Measurements from ENCODE around the gene MAP3K6. TPM values are rescaled to one million over a fixed set of nuclear protein-coding genes. Genes with fewer than 3 reads are reported as not detected.
A peak's percentile ranks its signal among the peaks of the same experiment; 100 is the strongest.

The MAP3K6 gene
- total and polyA plus RNA-seq, 2 of the 4 experiments (the other 2 are of a cell fraction) = 4.8 to 15.9 TPM

GRCh38 chr1:27398405-27399149 is 31.8 kb upstream of the MAP3K6 start:
- in situ Hi-C loops (cut with MboI; ENCODE audit: low sequenced_read_pairs) (loop anchor here (5.0 to 10.0 kb wide), 2 partner anchors 209 to 294 kb away; no protein-coding TSS in a partner anchor), dilution Hi-C loops (cut with HindIII; ENCODE audit: low sequenced_read_pairs, unreplicated experiment) (no loop called here), intact Hi-C loops (cut with micrococcal nuclease) (loop anchor here (10.0 kb wide), 1 partner anchor 204 kb away; no protein-coding TSS in a partner anchor)
- WGBS, 2 experiments (ENCODE audit: extremely low coverage in 2 of 2, insufficient read length in 1 of 2) = no CpG with 5 or more reads among the region's 4 CpGs
- peaks cover 24% of the 10 kb centered on the region for H3K9me1 ChIP-seq (ENCODE audit: insufficient read depth, low read length)
- no peak overlapping the region for H4K91ac ChIP-seq (ENCODE audit: insufficient read depth, low read depth, low read length)
- no peak overlapping the region for H3K9ac ChIP-seq (ENCODE audit: low read depth, low read length)
- H3K4me2 ChIP-seq (ENCODE audit: low read depth, low read length) = no peak overlapping the region
- H2AFZ ChIP-seq (replicated peaks; ENCODE audit: low read length, poor library complexity) = no peak overlapping the region
- H2AK9ac ChIP-seq (replicated peaks; ENCODE audit: low read depth, low read length, poor library complexity) = no peak overlapping the region
- H3K9me3 ChIP-seq (ENCODE audit: control insufficient read depth, insufficient read depth, low read length) = no peaks in the 10 kb centered on the region
- peaks cover 0 to 20% of the 10 kb centered on the region in 2 experiments; a peak in 2 of 4 replicates for H3K79me1 ChIP-seq (ENCODE audit: low read depth in 1 of 2, low read length in 2 of 2)
- no peak overlapping the region for H2BK15ac ChIP-seq (ENCODE audit: low read depth, low read length)
- no peak overlapping the region for H4K8ac ChIP-seq (ENCODE audit: low read depth in 2 of 2, low read length in 2 of 2)
- H2AK5ac ChIP-seq (ENCODE audit: low read depth, low read length) = no peak overlapping the region; the same call in 1 of the 2 replicates
- no peak overlapping the region for H2BK5ac ChIP-seq (ENCODE audit: low read depth, low read length, poor library complexity, severe bottlenecking)
- H3K56ac ChIP-seq (ENCODE audit: extremely low read depth, insufficient read depth, low read length) = no peak overlapping the region
- 0 out of 2 replicates have a peak overlapping the region, but pooled peaks have one; percentile 31 for H3K4ac ChIP-seq (ENCODE audit: low read depth, low read length)
- H4K5ac ChIP-seq (ENCODE audit: low read depth, low read length) = no peak overlapping the region
- H4K20me1 ChIP-seq (ENCODE audit: insufficient read depth, low read length) = peaks cover 12% of the 10 kb centered on the region; the same call in 1 of the 2 replicates
- H3K14ac ChIP-seq (replicated peaks; ENCODE audit: low read depth, low read length) = peak overlapping the region; percentile 44; the same call in 1 of the 2 replicates
- no peak overlapping the region for H2BK120ac ChIP-seq (ENCODE audit: low read depth, low read length)
- H3K4me3 ChIP-seq (ENCODE audit: insufficient read depth, low read depth, low read length) = no peak overlapping the region
- H3K27ac ChIP-seq (ENCODE audit: insufficient read depth, low read length) = no peak overlapping the region
- DNase-seq (no peak), ATAC-seq (ENCODE audit: low read depth) (no peak)
- CTCF ChIA-PET = interaction anchor here (4.7 kb wide), 1 partner anchor 99 kb away, joined by 79 read pairs; no protein-coding TSS in a partner anchor
- peak overlapping the region; percentile 42; the same call in 1 of the 2 replicates for H3K23ac ChIP-seq (ENCODE audit: low read depth, low read length)
- H3K27me3 ChIP-seq (ENCODE audit: control insufficient read depth, insufficient read depth, low read length) = no peaks in the 10 kb centered on the region
- no peak overlapping the region for H3K18ac ChIP-seq (ENCODE audit: low read depth, low read length)
- no peak overlapping the region for H2BK20ac ChIP-seq (ENCODE audit: low read depth, low read length)
- TF ChIP-seq CHD1 (IDR thresholded peaks at IDR 0.05; ENCODE audit: low read depth, low read length) = no peak
- no TSS peak for BruUV-seq (replicated peaks)
- H3K36me3 ChIP-seq (ENCODE audit: control insufficient read depth, insufficient read depth, low read length) = no peaks in the 10 kb centered on the region; the same call in 1 of the 2 replicates
- POLR2A ChIA-PET (ENCODE audit: unreplicated experiment) = interaction anchor here (0.6 kb wide), 1 partner anchor 15 kb away, joined by 3 read pairs; no protein-coding TSS in a partner anchor
- peaks cover 16% of the 10 kb centered on the region for H3K4me1 ChIP-seq (ENCODE audit: control insufficient read depth, insufficient read depth, low read length)
